Left colon (tissue), 2 donors: Measurements from ENCODE around the gene ROR2. TPM values are rescaled to one million over a fixed set of nuclear protein-coding genes. Genes with fewer than 3 reads are reported as not detected.
"Not testable (repeated sequence)": the region's sequence is repeated elsewhere in the genome, so short reads cannot be mapped to it uniquely, and the experiment has no call there.

Experiments
- ATAC-seq: fragments of 200-7000 bp; cut with Tn5 transposase; one replicate; pipeline ENCODE4 v1.9.1; 2020; ENCODE audit warnings: mild to moderate bottlenecking, moderate library complexity
- DNase-seq, 2 donors: peaks; one replicate each; pipeline ENCODE4 v3.0.0-alpha.2; 2020
- intact Hi-C, 2 donors: fragments of 100-400 bp; cut with DNase I in 1 of 2; cut with micrococcal nuclease in 1 of 2; formaldehyde crosslinking; loops; one replicate each; pipeline versions ENCODE4 v1.11.2 to v1.14.0; 2022; cut with DNase I, micrococcal nuclease
- total RNA-seq, 2 donors: library from RNA; stranded (reverse); fragmentation: NEBNext Ultra II Directional; extraction: Animal tissue kit (Norgen Biotek cat#: 25700); gene quantifications; one replicate each; pipeline ENCODE4 v1.2.1, GENCODE V29; 2021
- donor health status: DM: no; HTN: no; CAD: no.
- donor health status: DM: yes; HTN: yes; CAD: no.

The ROR2 gene
- total RNA-seq, 2 donors from 2014 or later = 6.2 to 8.3 TPM

DNA sequence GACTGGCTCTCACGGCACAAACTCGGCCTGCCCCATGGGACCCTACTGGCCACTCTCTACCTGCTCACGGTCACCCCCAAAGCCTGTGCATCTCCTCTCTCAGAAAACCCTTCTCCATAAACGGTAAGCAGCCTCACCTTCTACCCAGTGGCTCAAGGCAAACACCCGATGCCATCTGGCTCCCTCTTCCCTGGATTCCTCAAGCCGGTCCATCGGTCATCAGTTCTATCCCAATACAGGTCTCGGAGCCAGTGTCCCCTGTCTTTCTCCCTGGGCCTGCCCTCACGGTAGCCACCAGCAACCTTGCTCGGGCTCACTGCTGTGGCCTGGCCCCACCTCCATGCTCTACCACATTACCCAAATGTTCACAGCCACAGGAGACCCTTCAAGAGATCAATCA is 134.1 kb downstream of the ROR2 start:
- intact Hi-C loops = no loop called here
- ATAC-seq = no peak
- no peak for DNase-seq

DNA sequence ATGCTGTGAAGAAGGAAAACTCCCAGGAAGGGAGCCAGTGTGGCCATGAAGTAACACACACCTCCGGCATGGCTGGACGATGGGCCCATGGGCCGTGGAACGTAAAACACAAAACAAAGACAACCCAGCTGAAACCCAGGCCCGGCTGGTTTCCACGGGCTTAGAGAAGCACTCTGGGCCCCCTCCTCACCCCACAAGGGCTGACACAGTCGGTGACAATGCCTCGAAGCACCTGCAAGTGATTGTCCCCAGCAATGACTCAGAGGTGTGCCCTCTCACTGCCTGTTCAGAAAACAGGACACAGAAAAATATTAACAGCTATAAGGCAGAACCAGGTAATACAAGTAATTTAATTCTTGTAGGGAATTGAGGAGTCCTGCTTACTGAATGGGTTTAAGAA is 135.3 kb downstream of the ROR2 start:
- ATAC-seq (no peak), DNase-seq (no peak)
- intact Hi-C loops = no loop called here

- ATAC-seq (no peak), DNase-seq (no peak)
- intact Hi-C loops = no loop called here
These were observed 135.8 kb downstream of the ROR2 start for GRCh38 chr9:91814201-91814600.

GRCh38 chr9:91813176-91813795 is 136.7 kb downstream of the ROR2 start:
- DNase-seq = no peak
- no peak for ATAC-seq
- intact Hi-C loops = no loop called here

DNA sequence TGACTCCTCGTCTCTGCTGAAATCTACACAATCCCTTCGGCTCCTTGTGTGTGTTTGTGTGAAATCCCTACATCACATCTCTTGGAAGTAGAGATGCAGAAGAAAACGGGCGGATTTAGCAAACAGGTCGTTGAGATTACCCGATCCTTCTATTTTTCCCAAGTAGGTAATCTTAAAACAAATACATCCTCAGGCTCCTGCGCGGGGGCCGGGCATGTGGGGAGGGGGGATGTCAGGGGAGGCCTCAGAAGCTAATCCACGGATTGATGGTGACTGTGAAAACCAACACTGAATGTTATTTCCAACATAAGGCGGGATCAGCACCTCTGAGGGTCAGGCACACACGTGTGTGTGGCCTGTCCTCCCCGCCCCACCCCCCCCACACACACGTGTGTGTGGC is 137.8 kb downstream of the ROR2 start:
- ATAC-seq = no peak
- intact Hi-C loops = no loop called here
- peak in 1 of 2 donors; percentile 12 for DNase-seq

- intact Hi-C loops = no loop called here
- no peak for DNase-seq
These were observed 138.8 kb downstream of the ROR2 start for GRCh38 chr9:91811024-91811909.

GRCh38 chr9:91810286-91810905 is 139.6 kb downstream of the ROR2 start:
- peak in 1 of 2 donors; percentile 19 for DNase-seq
- no peak for ATAC-seq
- intact Hi-C loops = no loop called here

More at GRCh38 chr9:91811024-91811909, 138.8 kb downstream of the ROR2 start:
- ATAC-seq = no peak

DNA sequence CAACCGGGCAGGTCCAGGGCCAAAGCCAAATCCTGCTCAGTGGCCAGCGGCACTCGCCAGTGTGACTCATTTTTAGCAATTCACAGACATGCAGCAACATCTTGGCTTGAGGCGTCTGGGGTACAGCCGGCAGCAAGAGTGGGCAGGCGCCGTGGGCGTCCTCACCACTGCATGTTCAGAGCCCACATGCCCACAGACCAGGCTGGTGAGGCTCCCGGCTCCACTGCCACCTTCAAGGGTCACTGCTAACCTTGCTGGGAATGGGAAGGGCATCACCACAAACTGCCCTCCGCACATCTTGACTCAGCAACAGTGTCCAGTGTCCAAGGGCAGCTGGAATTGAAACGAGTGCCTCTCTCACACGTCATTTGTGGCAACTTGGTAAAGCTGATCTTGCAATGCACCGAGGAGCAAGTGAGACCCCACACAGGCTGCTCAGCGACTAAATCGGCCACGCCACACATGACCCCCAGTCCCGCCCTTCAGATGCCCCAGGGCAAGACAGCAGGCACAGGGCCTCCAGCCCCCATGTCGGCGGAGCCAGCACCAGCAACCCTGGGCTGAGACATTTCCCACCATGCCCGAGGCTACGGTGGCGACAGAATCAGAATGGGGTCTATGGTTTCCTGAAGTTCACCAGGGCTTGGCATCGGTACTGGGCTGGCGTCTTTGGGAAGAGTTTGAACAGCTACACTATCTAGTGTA is 140.3 kb downstream of the ROR2 start:
- DNase-seq (peak in 1 of 2 donors; percentile 17), ATAC-seq (no peak)
- intact Hi-C loops = no loop called here

DNA sequence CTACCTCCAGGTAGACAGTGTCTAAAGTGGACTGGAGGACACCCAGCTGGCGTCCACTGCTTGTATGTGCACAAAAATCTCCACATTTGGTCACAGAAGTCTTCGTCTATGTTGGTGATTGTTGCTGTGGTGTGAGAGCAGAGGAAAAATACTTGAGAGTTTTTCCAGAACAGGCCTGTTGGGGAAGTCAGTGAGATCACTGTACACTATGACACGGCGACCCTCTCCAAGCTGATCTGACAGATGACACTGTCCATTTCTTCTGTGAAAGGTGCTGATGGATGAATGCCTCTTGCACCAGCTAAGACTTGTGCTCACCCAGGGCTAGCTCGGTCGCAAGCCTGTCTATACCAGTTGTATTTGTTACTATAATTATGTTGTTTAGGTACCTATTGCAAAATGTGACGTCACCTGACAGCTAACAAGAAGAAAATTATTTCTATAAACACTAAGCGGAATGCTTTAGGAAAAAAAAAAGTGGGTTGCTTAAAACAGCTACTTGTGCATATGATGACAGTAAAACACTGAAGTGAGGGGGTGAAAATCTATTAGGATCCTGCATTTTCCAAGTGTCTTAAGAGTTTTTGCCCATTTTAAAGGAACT is 142.3 kb downstream of the ROR2 start:
- ATAC-seq = no peak
- DNase-seq = no peak
- intact Hi-C loops = no loop called here

DNA sequence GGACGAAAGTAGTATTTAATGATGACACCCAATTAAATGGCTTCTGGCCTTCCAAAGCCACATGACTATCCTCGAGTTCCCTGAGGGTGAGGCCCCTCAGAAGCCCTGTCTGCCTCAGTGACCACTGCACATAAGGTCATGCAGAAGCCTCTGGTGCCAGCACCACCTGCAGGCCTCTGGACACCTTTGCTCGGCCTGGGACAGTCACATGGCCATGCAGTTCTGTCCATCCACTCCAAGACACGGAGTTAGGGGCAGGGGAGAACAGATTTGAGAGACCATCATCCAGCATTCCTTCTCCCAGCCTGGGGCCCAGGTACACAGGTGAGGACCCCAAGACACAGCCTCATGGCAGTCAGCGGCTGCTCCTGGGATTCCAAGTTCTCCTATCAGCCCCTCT is 145.0 kb downstream of the ROR2 start:
- ATAC-seq = no peak
- DNase-seq = no peak
- intact Hi-C loops = no loop called here

GRCh38 chr9:91803970-91804752 is 145.9 kb downstream of the ROR2 start:
- DNase-seq = no peak
- intact Hi-C loops = no loop called here
- ATAC-seq = no peak

- no peak for ATAC-seq
- intact Hi-C loops = no loop called here
These were observed 146.7 kb downstream of the ROR2 start for GRCh38 chr9:91803151-91803940.

DNA sequence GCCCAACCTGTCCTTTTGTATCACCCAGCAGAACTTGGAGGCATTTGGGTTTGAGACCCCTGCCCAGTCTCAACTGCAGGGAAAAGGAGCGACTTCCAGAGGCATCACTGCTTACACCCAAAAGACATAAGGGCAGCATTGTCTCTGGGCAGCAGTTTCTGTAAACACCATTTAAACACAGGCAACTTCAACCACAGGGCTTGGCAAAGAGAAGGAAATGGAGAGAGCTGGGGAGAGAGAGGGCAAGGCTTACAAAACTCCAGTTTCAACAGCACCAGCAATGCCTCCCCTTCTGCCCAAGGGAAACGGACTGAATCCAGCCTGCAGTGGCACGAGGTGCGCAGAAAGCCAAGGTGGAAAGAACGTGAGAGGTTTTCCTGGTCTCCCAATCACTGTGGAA is 147.6 kb downstream of the ROR2 start:
- DNase-seq = no peak
- intact Hi-C loops = no loop called here

More at GRCh38 chr9:91803151-91803940, 146.7 kb downstream of the ROR2 start:
- DNase-seq = no peak

GRCh38 chr9:91800473-91801030 is 149.5 kb downstream of the ROR2 start:
- DNase-seq = no peak
- intact Hi-C loops = no loop called here
- no peak for ATAC-seq

More for the DNA sequence above, 147.6 kb downstream of the ROR2 start:
- ATAC-seq = no peak

GRCh38 chr9:91799113-91799744 is 150.8 kb downstream of the ROR2 start:
- intact Hi-C loops = no loop called here
- DNase-seq = no peak
- ATAC-seq = no peak

DNA sequence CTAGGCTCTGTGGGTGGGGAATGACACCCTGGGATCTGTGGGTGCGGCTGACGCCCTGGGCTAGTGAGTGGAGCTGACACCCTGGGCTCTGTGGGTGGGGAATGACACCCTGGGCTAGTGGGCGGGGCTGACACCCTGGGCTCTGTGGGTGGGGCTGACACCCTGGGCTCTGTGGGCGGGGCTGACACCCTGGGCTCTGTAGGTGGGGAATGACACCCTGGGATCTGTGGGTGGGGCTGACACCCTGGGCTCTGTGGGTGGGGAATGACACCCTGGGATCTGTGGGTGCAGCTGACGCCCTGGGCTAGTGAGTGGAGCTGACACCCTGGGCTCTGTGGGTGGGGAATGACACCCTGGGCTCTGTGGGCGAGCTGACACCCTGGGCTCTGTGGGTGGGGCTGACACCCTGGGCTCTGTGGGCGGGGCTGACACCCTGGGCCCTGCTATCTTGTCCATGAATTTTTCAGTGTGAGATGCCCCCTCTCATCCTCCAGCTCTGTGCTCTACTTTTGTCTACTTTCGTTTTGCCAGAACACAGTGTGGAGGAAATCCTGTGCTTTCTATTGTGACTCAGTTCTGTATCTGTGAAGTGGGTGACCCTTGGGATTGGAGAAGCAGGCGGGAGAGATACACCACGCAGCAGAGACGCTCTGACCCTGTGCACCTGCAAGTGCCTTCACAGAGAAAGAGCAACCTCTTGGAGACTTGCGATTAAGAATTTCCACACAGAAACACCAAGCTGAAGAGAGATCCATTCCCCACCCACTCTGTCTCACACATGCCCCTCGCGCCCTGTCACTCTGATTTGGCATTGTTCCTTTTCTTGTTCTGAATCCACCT is 151.5 kb downstream of the ROR2 start:
- intact Hi-C loops = not testable (repeated sequence)
- DNase-seq = peak; percentile 65 to 68
- ATAC-seq = peak; percentile 29
